Sigmoid colon (tissue), 7 donors: ENCODE measurements around the gene GABRE. TPM values are rescaled to one million over a fixed set of nuclear protein-coding genes. Genes with fewer than 3 reads are reported as not detected.

Source experiments
- DNase-seq: peaks from one replicate; pipeline ENCODE4 v3.0.0-alpha.2; 2019
- H3K27ac ChIP-seq, 4 donors: fragments of 200-600 bp; sonication (generic); one replicate each; pipeline ENCODE4 v1.5.1; 2016 to 2019; ENCODE audit warnings: mild to moderate bottlenecking in 1 of 4
- H3K27me3 ChIP-seq, 3 donors: fragments of 200-600 bp; sonication (generic); one replicate each; pipeline ENCODE4 v1.5.1; 2019; ENCODE audit warnings: mild to moderate bottlenecking in 1 of 3
- H3K36me3 ChIP-seq, 4 donors: fragments of 200-600 bp; sonication (generic); one replicate each; pipeline ENCODE4 v1.5.1; 2016 to 2019
- H3K4me1 ChIP-seq, 4 donors: fragments of 200-600 bp; sonication (generic); one replicate each; pipeline ENCODE4 v1.5.1; 2017 to 2019
- H3K4me3 ChIP-seq, 4 donors: fragments of 200-600 bp; sonication (generic); one replicate each; pipeline ENCODE4 v1.5.1; 2017 to 2019; ENCODE audit warnings: mild to moderate bottlenecking in 2 of 4, moderate library complexity in 1 of 4
- H3K9me3 ChIP-seq, 4 donors: fragments of 200-600 bp in 3 of 4; sonication (generic) in 3 of 4; one replicate each; pipeline versions ENCODE4 v1.5.1 to v1.6.1; 2013 to 2019
- CTCF ChIP-seq, 4 experiments: fragments of 450-650 bp in 3 of 4; fragments of 200-600 bp in 1 of 4; IDR thresholded peaks; one replicate each; pipeline ENCODE4 v1.5.1; 2016 to 2019; ENCODE audit warnings: antibody characterized with exemption in 4 of 4, mild to moderate bottlenecking in 3 of 4, moderate library complexity in 2 of 4
- EP300 ChIP-seq, 4 donors: sonication (generic); formaldehyde crosslinking; IDR thresholded peaks; one replicate each; pipeline ENCODE4 v1.6.1; 2017; ENCODE audit warnings: antibody characterized with exemption in 4 of 4
- POLR2A ChIP-seq, 2 donors: fragments of 450-650 bp; IDR thresholded peaks; one replicate each; pipeline ENCODE4 v1.6.1; 2016; ENCODE audit warnings: antibody characterized with exemption in 2 of 2, mild to moderate bottlenecking in 2 of 2, moderate library complexity in 2 of 2
- POLR2AphosphoS5 ChIP-seq, 4 donors: sonication (generic); formaldehyde crosslinking; IDR thresholded peaks; one replicate each; pipeline ENCODE4 v1.6.1; 2017; ENCODE audit warnings: antibody characterized with exemption in 4 of 4
- WGBS, 2 donors: extraction: QIAGEN DNeasy Blood & Tissue Kit; methylation state at CpG; one replicate each; pipeline ENCODE4 v1.1.7; 2013; 5-methylcytosine and 5-hydroxymethylcytosine counted together
- intact Hi-C: fragments of 100-400 bp; cut with DNase I; formaldehyde crosslinking; loops from one replicate; pipeline ENCODE4 v1.15.1; 2023
- polyA plus RNA-seq, 3 donors: library from polyadenylated mRNA; stranded (reverse); fragments of 200-250 nt; gene quantifications; one replicate each; pipeline ENCODE4 v1.2.3, GENCODE V29; 2013
- total RNA-seq, 4 donors: library from RNA; depleted of rRNA; stranded (reverse); fragments of >200 nt; gene quantifications; one replicate each; pipeline ENCODE4 v1.1.0, GENCODE V29; 2016
- donor health status: healthy with polysubstance abuse.
- donor health status: Bipolar disorder and iron deficiency.
- donor health status: healthy.

Gene GABRE
- total and polyA plus RNA-seq, 7 donors, result 0.23 to 18.0 (median 5.4) TPM

GRCh38 chrX:151981129-151981528 is 6.7 kb upstream of the GABRE start:
- H3K4me3 ChIP-seq, result no peak overlapping the region
- WGBS, 2 donors, result 49 to 63% methylated on average over 2 of the region's 2 CpGs
- intact Hi-C loops, result no loop called here
- H3K36me3 ChIP-seq, result no peaks in the 10 kb centered on the region
- H3K4me1 ChIP-seq, result peaks cover 0 to 12% (median 7%) of the 10 kb centered on the region in 4 donors
- no peak overlapping the region for H3K27ac ChIP-seq
- no peaks in the 10 kb centered on the region for H3K27me3 ChIP-seq
- no peaks in the 10 kb centered on the region for H3K9me3 ChIP-seq
- no peak for DNase-seq
- TF ChIP-seq POLR2A (IDR thresholded peaks at IDR 0.05), result no peak

GRCh38 chrX:151977923-151978322 is 3.4 kb upstream of the GABRE start:
- Histone ChIP-seq H3K27ac (no peak overlapping the region), H3K36me3 (no peaks in the 10 kb centered on the region), H3K4me1 (peaks cover 0 to 18% (median 7%) of the 10 kb centered on the region in 4 donors), H3K27me3 (no peaks in the 10 kb centered on the region), H3K9me3 (no peaks in the 10 kb centered on the region), H3K4me3 (no peak overlapping the region)
- 86 to 87% methylated on average over 1 of the region's 1 CpG for WGBS, 2 donors
- TF ChIP-seq POLR2AphosphoS5 (IDR thresholded peaks at IDR 0.05), result no peak
- TF ChIP-seq EP300 (IDR thresholded peaks at IDR 0.05), result no peak
- TF ChIP-seq POLR2A (IDR thresholded peaks at IDR 0.05), result no peak
- no peak for TF ChIP-seq CTCF (IDR thresholded peaks at IDR 0.05)
- DNase-seq, result no peak
- intact Hi-C loops, result no loop called here

- Histone ChIP-seq H3K36me3 (no peaks in the 10 kb centered on the region), H3K9me3 (no peaks in the 10 kb centered on the region), H3K27ac (no peak overlapping the region), H3K27me3 (no peaks in the 10 kb centered on the region), H3K4me1 (peaks cover 0 to 14% (median 5%) of the 10 kb centered on the region in 4 donors), H3K4me3 (no peak overlapping the region)
- DNase-seq, result no peak
- intact Hi-C loops, result no loop called here
- TF ChIP-seq CTCF (IDR thresholded peaks at IDR 0.05), result no peak
- TF ChIP-seq POLR2A (IDR thresholded peaks at IDR 0.05), result no peak
- TF ChIP-seq POLR2AphosphoS5 (IDR thresholded peaks at IDR 0.05), result no peak
- no peak for TF ChIP-seq EP300 (IDR thresholded peaks at IDR 0.05)
- WGBS, 2 donors, result 67 to 70% methylated on average over 5 of the region's 5 CpGs
Observed at GRCh38 chrX:151977009-151977408, 2.5 kb upstream of the GABRE start.

- intact Hi-C loops, result no loop called here
- no peaks in the 10 kb centered on the region for H3K9me3 ChIP-seq
- H3K27me3 ChIP-seq, result no peaks in the 10 kb centered on the region
- H3K4me3 ChIP-seq, result no peak overlapping the region
- 91 to 92% methylated on average over 5 of the region's 5 CpGs for WGBS, 2 donors
- H3K27ac ChIP-seq, result no peak overlapping the region
- peaks cover 0 to 6% (median 0%) of the 10 kb centered on the region in 4 donors for H3K4me1 ChIP-seq
- no peak for DNase-seq
- no peaks in the 10 kb centered on the region for H3K36me3 ChIP-seq
- TF ChIP-seq POLR2A (IDR thresholded peaks at IDR 0.05), result no peak
- no peak for TF ChIP-seq POLR2AphosphoS5 (IDR thresholded peaks at IDR 0.05)
- no peak for TF ChIP-seq EP300 (IDR thresholded peaks at IDR 0.05)
- no peak for TF ChIP-seq CTCF (IDR thresholded peaks at IDR 0.05)
Observed at GRCh38 chrX:151975736-151976275, 1.3 kb upstream of the GABRE start.

- Histone ChIP-seq H3K4me3 (peak overlapping the region in 3 of 4 donors; percentile 52 to 57 (median 54)), H3K27me3 (no peaks in the 10 kb centered on the region), H3K9me3 (no peaks in the 10 kb centered on the region), H3K27ac (peak overlapping the region in 2 of 4 donors; percentile 31 to 73), H3K36me3 (no peaks in the 10 kb centered on the region), H3K4me1 (peaks cover 0 to 6% (median 0%) of the 10 kb centered on the region in 4 donors)
- TF ChIP-seq POLR2AphosphoS5 (IDR thresholded peaks at IDR 0.05) (no peak), POLR2A (IDR thresholded peaks at IDR 0.05) (no peak)
- 61 to 69% methylated on average over 8 of the region's 8 CpGs for WGBS, 2 donors
- intact Hi-C loops, result no loop called here
- DNase-seq, result no peak
Observed at GRCh38 chrX:151975228-151975593, 735 bp upstream of the GABRE start.

GRCh38 chrX:151973851-151974335 is 583 bp downstream of the GABRE start:
- no peak for DNase-seq
- no peak for TF ChIP-seq POLR2AphosphoS5 (IDR thresholded peaks at IDR 0.05)
- TF ChIP-seq EP300 (IDR thresholded peaks at IDR 0.05), result no peak
- TF ChIP-seq POLR2A (IDR thresholded peaks at IDR 0.05), result no peak
- no peak for TF ChIP-seq CTCF (IDR thresholded peaks at IDR 0.05)
- no peaks in the 10 kb centered on the region for H3K27me3 ChIP-seq
- H3K27ac ChIP-seq, result peak overlapping the region; percentile 56 to 73 (median 64)
- H3K9me3 ChIP-seq, result no peaks in the 10 kb centered on the region
- intact Hi-C loops, result no loop called here
- peaks cover 0 to 1% (median 0%) of the 10 kb centered on the region in 4 donors for H3K36me3 ChIP-seq
- H3K4me3 ChIP-seq, result peak overlapping the region; percentile 32 to 57 (median 53)
- 2 to 9% methylated on average over 21 of the region's 21 CpGs for WGBS, 2 donors
- H3K4me1 ChIP-seq, result peaks cover 0 to 6% (median 0%) of the 10 kb centered on the region in 4 donors
